Endothelial cell of umbilical vein (primary cell): Measurements from ENCODE around the gene RCOR1. TPM values are rescaled to one million over a fixed set of nuclear protein-coding genes. Genes with fewer than 3 reads are reported as not detected.

Source experiments
- BruUV-seq: library from RNA; stranded (reverse); fragments of 400-500 nt; replicated peaks from 2 replicates; lab custom pipeline; 2021; lab: Mats Ljungman, UMichigan
- CTCF ChIA-PET: fragments of 300-600, 350-600 bp; sonication (Branson Sonifier 250); formaldehyde crosslinking; loops from one replicate; lab custom pipeline; 2021; ENCODE audit warnings: antibody characterized with exemption, inconsistent platforms; lab: Charles Lee
- POLR2A ChIA-PET: fragments of 300-600, 350-600 bp; sonication (Branson Sonifier 250); formaldehyde crosslinking; loops from one replicate; lab custom pipeline; 2021; ENCODE audit warnings: antibody characterized with exemption, inconsistent platforms; lab: Charles Lee
- DNase-seq: peaks from one replicate; pipeline ENCODE4 v3.0.0-alpha.2; 2011; ENCODE audit warnings: low read depth, low spot score
- FAIRE-seq: peaks from 2 replicates; lab custom pipeline; 2011; peaks lifted over from hg19 to GRCh38; lab: Jason Lieb, UNC
- H2AFZ ChIP-seq: 2 replicates; pipeline ENCODE4 v1.6.0; 2012; ENCODE audit warnings: low read depth, low read length, control low read depth, inconsistent platforms
- H3K27ac ChIP-seq: 2 replicates; pipeline ENCODE4 v1.5.1; 2011; ENCODE audit warnings: low read depth, mild to moderate bottlenecking, control low read depth, low read length, moderate library complexity; ENCODE audit not compliant: insufficient read depth
- H3K27me3 ChIP-seq, 2 experiments: 2 replicates each; pipeline versions ENCODE4 v1.6.0 to v1.6.1; 2011; ENCODE audit warnings: low read length in 2 of 2, mixed read lengths in 1 of 2; ENCODE audit not compliant: control insufficient read depth in 2 of 2, insufficient read depth in 2 of 2
- H3K36me3 ChIP-seq, 2 experiments: 2 replicates in 1 of 2; 3 replicates in 1 of 2; pipeline ENCODE4 v1.5.1; 2011; ENCODE audit warnings: low read length in 2 of 2, mild to moderate bottlenecking in 1 of 2, moderate library complexity in 1 of 2; ENCODE audit not compliant: control insufficient read depth in 2 of 2, insufficient read depth in 2 of 2; ENCODE audit errors: extremely low read depth in 1 of 2
- H3K4me1 ChIP-seq: 3 replicates; pipeline ENCODE4 v1.5.1; 2011; ENCODE audit warnings: mild to moderate bottlenecking, low read length; ENCODE audit not compliant: control insufficient read depth, insufficient read depth; ENCODE audit errors: extremely low read depth
- H3K4me2 ChIP-seq: 2 replicates; pipeline ENCODE4 v1.6.1; 2011; ENCODE audit warnings: low read length, control low read depth, mixed read lengths; ENCODE audit not compliant: insufficient read depth
- H3K4me3 ChIP-seq, 3 experiments: fragments of 200-600 bp in 1 of 3; sonication (generic), shearing (Covaris generic) in 1 of 3; replicated peaks in 1 of 3; 2 replicates each; pipeline ENCODE4 v1.5.1; 2011 to 2016; ENCODE audit warnings: control low read depth in 3 of 3, low read length in 3 of 3, mild to moderate bottlenecking in 2 of 3, inconsistent platforms in 1 of 3, low read depth in 1 of 3, moderate library complexity in 1 of 3; ENCODE audit not compliant: insufficient read depth in 1 of 3
- H3K79me2 ChIP-seq: 2 replicates; pipeline ENCODE4 v1.6.0; 2012; ENCODE audit warnings: low read length, inconsistent platforms; ENCODE audit not compliant: control insufficient read depth, insufficient read depth
- H3K9ac ChIP-seq: replicated peaks from 2 replicates; pipeline ENCODE3; 2011; ENCODE audit warnings: low read length, control low read depth; ENCODE audit not compliant: insufficient read depth; ENCODE audit errors: extremely low read depth
- H3K9me1 ChIP-seq: replicated peaks from 3 replicates; pipeline ENCODE4 v1.6.0; 2011; ENCODE audit warnings: mild to moderate bottlenecking, low read length; ENCODE audit not compliant: control insufficient read depth, insufficient read depth; ENCODE audit errors: extremely low read depth
- H3K9me3 ChIP-seq: replicated peaks from 2 replicates; pipeline ENCODE4 v1.5.1; 2012; ENCODE audit warnings: low read length, inconsistent platforms; ENCODE audit not compliant: control insufficient read depth, insufficient read depth
- H4K20me1 ChIP-seq: replicated peaks from 2 replicates; pipeline ENCODE3; 2011; ENCODE audit warnings: mild to moderate bottlenecking, low read length; ENCODE audit not compliant: control insufficient read depth, insufficient read depth; ENCODE audit errors: extremely low read depth
- EZH2 ChIP-seq: IDR thresholded peaks from 2 replicates; pipeline ENCODE4 v1.6.1; 2012; ENCODE audit warnings: borderline replicate concordance, low read depth, mild to moderate bottlenecking, moderate library complexity, low read length, inconsistent platforms; ENCODE audit not compliant: severe bottlenecking
- FOS ChIP-seq: IDR thresholded peaks from 2 replicates; pipeline ENCODE4 v1.6.1; 2011; ENCODE audit warnings: mild to moderate bottlenecking, low read length, moderate library complexity, borderline replicate concordance; ENCODE audit not compliant: insufficient read depth
- GATA2 ChIP-seq: IDR thresholded peaks from 2 replicates; pipeline ENCODE4 v1.7.0; 2011; ENCODE audit warnings: low read depth, mild to moderate bottlenecking, moderate library complexity, mixed read lengths, low read length; ENCODE audit not compliant: insufficient read length, insufficient read depth
- JUN ChIP-seq: IDR thresholded peaks from 2 replicates; pipeline ENCODE4 v1.6.1; 2011; ENCODE audit warnings: borderline replicate concordance, low read depth; ENCODE audit not compliant: insufficient read length, insufficient read depth
- MYC ChIP-seq: IDR thresholded peaks from one replicate; pipeline ENCODE4 v1.6.1; 2011; ENCODE audit warnings: mild to moderate bottlenecking, low read depth, low read length
- POLR2A ChIP-seq: IDR thresholded peaks from 2 replicates; pipeline ENCODE4 v1.6.1; 2012; ENCODE audit warnings: low read depth, mild to moderate bottlenecking, control low read depth, low read length
- POLR2AphosphoS5 ChIP-seq: IDR thresholded peaks from 2 replicates; pipeline ENCODE4 v1.6.1; 2012; ENCODE audit warnings: low read depth, mild to moderate bottlenecking, control low read depth, low read length, moderate library complexity; ENCODE audit not compliant: insufficient read depth
- dilution Hi-C: fragments of 300-500 bp; cut with MboI; formaldehyde crosslinking; loops from one replicate; pipeline ENCODE4 v1.15.0; 2019; ENCODE audit warnings: low sequenced_read_pairs; ENCODE audit not compliant: extremely low pct_ligation_motif_present
- intact Hi-C: fragments of 100-400 bp; cut with micrococcal nuclease; formaldehyde crosslinking; loops from one replicate; pipeline ENCODE4 v1.10.0; 2022
- polyA plus RNA-seq, 4 experiments: library from polyadenylated mRNA; depleted of rRNA in 3 of 4; stranded (reverse) in 3 of 4; unstranded in 1 of 4; fragments of >200 nt; gene quantifications; 2 replicates each; pipeline versions ENCODE4 v1.2.1 to v1.2.3, GENCODE V29; 2011 to 2012; ENCODE audit warnings: missing spikeins in 1 of 4
- total RNA-seq: library from RNA; stranded (reverse); gene quantifications from 2 replicates; pipeline ENCODE4 v1.2.3, GENCODE V29; 2021
- TF ChIP-seq, protein P1 (sequence below), 2 donors: IDR thresholded peaks; 1 replicate in 1 of 2; 2 replicates in 1 of 2; pipeline ENCODE4 v1.5.1; 2011; ENCODE audit warnings: low read length in 2 of 2, mild to moderate bottlenecking in 2 of 2, moderate library complexity in 2 of 2, control low read depth in 1 of 2, inconsistent platforms in 1 of 2, low read depth in 1 of 2; ENCODE audit not compliant: insufficient read depth in 1 of 2; ENCODE audit errors: extremely low read depth in 1 of 2
- TF ChIP-seq, protein P2 (sequence below): IDR thresholded peaks from 2 replicates; pipeline ENCODE4 v1.6.1; 2011; ENCODE audit not compliant: insufficient read depth, insufficient read length

Gene RCOR1
- total and polyA plus RNA-seq, 2 donors (not counting 3 experiments of a cell fraction or from before 2014, with no cell fraction given), result 15.6 to 32.2 TPM

DNA sequence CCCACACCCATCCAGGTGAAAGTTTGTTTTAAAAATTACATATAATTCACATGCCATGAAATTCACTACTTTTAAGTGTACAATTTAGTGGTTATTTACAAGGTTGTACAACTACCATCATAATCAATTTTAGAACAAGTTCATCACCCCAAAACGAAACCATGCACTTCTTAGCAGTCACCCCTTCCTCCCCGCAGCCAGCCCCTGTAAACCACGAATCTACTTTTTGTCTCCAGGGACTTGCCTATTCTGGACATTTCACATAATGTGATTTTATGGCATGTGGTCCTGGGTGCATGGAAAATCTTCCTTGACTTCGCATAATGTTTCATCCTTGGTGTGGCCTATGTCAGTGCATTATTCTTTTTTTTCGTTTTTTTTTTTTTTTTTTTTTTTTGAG lies 165.6 kb downstream of the RCOR1 start:
- H3K4me3 ChIP-seq, result no peak overlapping the region
- no peak for TF ChIP-seq POLR2A
- no peak for TF ChIP-seq POLR2AphosphoS5
- TF ChIP-seq FOS, result no peak
- TF ChIP-seq, protein P1, sequence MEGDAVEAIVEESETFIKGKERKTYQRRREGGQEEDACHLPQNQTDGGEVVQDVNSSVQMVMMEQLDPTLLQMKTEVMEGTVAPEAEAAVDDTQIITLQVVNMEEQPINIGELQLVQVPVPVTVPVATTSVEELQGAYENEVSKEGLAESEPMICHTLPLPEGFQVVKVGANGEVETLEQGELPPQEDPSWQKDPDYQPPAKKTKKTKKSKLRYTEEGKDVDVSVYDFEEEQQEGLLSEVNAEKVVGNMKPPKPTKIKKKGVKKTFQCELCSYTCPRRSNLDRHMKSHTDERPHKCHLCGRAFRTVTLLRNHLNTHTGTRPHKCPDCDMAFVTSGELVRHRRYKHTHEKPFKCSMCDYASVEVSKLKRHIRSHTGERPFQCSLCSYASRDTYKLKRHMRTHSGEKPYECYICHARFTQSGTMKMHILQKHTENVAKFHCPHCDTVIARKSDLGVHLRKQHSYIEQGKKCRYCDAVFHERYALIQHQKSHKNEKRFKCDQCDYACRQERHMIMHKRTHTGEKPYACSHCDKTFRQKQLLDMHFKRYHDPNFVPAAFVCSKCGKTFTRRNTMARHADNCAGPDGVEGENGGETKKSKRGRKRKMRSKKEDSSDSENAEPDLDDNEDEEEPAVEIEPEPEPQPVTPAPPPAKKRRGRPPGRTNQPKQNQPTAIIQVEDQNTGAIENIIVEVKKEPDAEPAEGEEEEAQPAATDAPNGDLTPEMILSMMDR (IDR thresholded peaks at IDR 0.05; ENCODE audit: extremely low read depth in 1 of 2, insufficient read depth in 1 of 2, low read depth in 1 of 2, low read length in 2 of 2), result no peak
- no peak for TF ChIP-seq EZH2
- no peak for TF ChIP-seq MYC
- TF ChIP-seq GATA2, result no peak
- TF ChIP-seq JUN, result no peak
- TF ChIP-seq, protein P2, sequence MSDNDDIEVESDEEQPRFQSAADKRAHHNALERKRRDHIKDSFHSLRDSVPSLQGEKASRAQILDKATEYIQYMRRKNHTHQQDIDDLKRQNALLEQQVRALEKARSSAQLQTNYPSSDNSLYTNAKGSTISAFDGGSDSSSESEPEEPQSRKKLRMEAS, result no peak
- no peaks in the 10 kb centered on the region for H3K4me1 ChIP-seq

More for the DNA sequence above, 165.6 kb downstream of the RCOR1 start:
- peaks cover 11 to 15% of the 10 kb centered on the region in 2 experiments for H3K27me3 ChIP-seq
- dilution Hi-C loops, result no loop called here
- H4K20me1 ChIP-seq, result no peaks in the 10 kb centered on the region
- DNase-seq (no peak), FAIRE-seq (no peak)
- no peak overlapping the region for H3K4me2 ChIP-seq
- POLR2A ChIA-PET, result no interaction called here
- intact Hi-C loops, result no loop called here
- no peak overlapping the region for H2AFZ ChIP-seq
- no peaks in the 10 kb centered on the region for H3K9me3 ChIP-seq
- no TSS peak for BruUV-seq
- no peaks in the 10 kb centered on the region for H3K36me3 ChIP-seq
- no peak overlapping the region for H3K9ac ChIP-seq
- CTCF ChIA-PET, result no interaction called here
- H3K9me1 ChIP-seq, result no peaks in the 10 kb centered on the region
- H3K27ac ChIP-seq, result no peak overlapping the region
- H3K79me2 ChIP-seq, result no peaks in the 10 kb centered on the region
